Adrenal gland (tissue), 12 donors: ENCODE measurements around the gene NAGLU. TPM values are rescaled to one million over a fixed set of nuclear protein-coding genes. Genes with fewer than 3 reads are reported as not detected.

Source experiments
- DNase-seq, 7 donors: peaks; one replicate each; pipeline ENCODE4 v3.0.0-alpha.2; 2019 to 2020
- H3K27ac ChIP-seq, 5 donors: fragments of 200-600 bp; sonication (generic) in 4 of 5; 1 replicate in 3 of 5; 2 replicates in 2 of 5; pipeline versions ENCODE4 v1.5.1 to v1.8.0; 2016 to 2020; ENCODE audit warnings: mild to moderate bottlenecking in 1 of 5
- H3K27me3 ChIP-seq: fragments of 200-600 bp; 2 replicates; pipeline ENCODE4 v1.8.0; 2021
- H3K36me3 ChIP-seq, 2 donors: fragments of 200-600 bp; replicated peaks in 1 of 2; 1 replicate in 1 of 2; 2 replicates in 1 of 2; pipeline versions ENCODE4 v1.5.1 to v1.8.0; 2018 to 2022
- H3K4me1 ChIP-seq, 2 donors: fragments of 200-600 bp; replicated peaks in 1 of 2; 1 replicate in 1 of 2; 2 replicates in 1 of 2; pipeline versions ENCODE4 v1.5.1 to v1.8.0; 2018 to 2021
- H3K4me3 ChIP-seq, 4 donors: fragments of 200-600 bp; sonication (generic) in 3 of 4; one replicate each; pipeline ENCODE4 v1.5.1; 2016 to 2018
- H3K9me3 ChIP-seq, 3 donors: fragments of 200-600 bp; sonication (generic) in 1 of 3; replicated peaks in 1 of 3; 1 replicate in 2 of 3; 2 replicates in 1 of 3; pipeline versions ENCODE4 v1.5.1 to v1.8.0; 2016 to 2021
- POLR2A ChIP-seq, 2 donors: fragments of 450-650 bp; IDR thresholded peaks; one replicate each; pipeline ENCODE4 v1.6.1; 2017; ENCODE audit warnings: antibody characterized with exemption in 2 of 2, mild to moderate bottlenecking in 2 of 2, moderate library complexity in 1 of 2
- WGBS, 4 donors: extraction: QIAGEN DNeasy Blood & Tissue Kit in 2 of 4; methylation state at CpG; one replicate each; pipeline versions ENCODE4 v1.1.5 to v1.1.7; 2013 to 2017; 5-methylcytosine and 5-hydroxymethylcytosine counted together
- intact Hi-C, 2 donors: fragments of 100-400 bp; cut with DNase I; formaldehyde crosslinking; loops; one replicate each; pipeline versions ENCODE4 v1.14.1 to v1.15.0; 2022 to 2023
- polyA plus RNA-seq, 3 donors: library from polyadenylated mRNA; stranded (reverse); fragments of 200-250 nt in 2 of 3; fragments of 350-450 nt in 1 of 3; fragmentation: Illumina TruSeq in 1 of 3; extraction: RNeasy Lipid Tissue Mini Kit (QIAGEN cat#74804) in 1 of 3; gene quantifications; one replicate each; pipeline ENCODE4 v1.2.3, GENCODE V29; 2013 to 2014
- total RNA-seq, 9 donors: library from RNA; depleted of rRNA in 4 of 9; stranded (reverse); fragments of >200 nt in 4 of 9; fragments of 120-200 nt in 1 of 9; fragmentation: NEBNext Ultra II Directional in 1 of 9; extraction: Animal tissue kit (Norgen Biotek cat#: 25700) in 1 of 9; gene quantifications; one replicate each; pipeline versions ENCODE4 v1.1.0 to v1.2.4, GENCODE V29; 2013 to 2023
- TF ChIP-seq, protein P1 (sequence below), 6 experiments: fragments of 450-650 bp in 4 of 6; fragments of 200-600 bp in 2 of 6; sonication (generic) in 1 of 6; IDR thresholded peaks; 1 replicate in 5 of 6; 2 replicates in 1 of 6; pipeline versions ENCODE4 v1.5.1 to v1.8.0; 2016 to 2021; ENCODE audit warnings: antibody characterized with exemption in 6 of 6, mild to moderate bottlenecking in 2 of 6, moderate library complexity in 1 of 6
- donor health status: healthy with polysubstance abuse.
- donor health status: Bipolar disorder and iron deficiency.
- donor health status: DM: yes; HTN: yes; CAD: no.
- donor health status: DM: no; HTN: no; CAD: no.
- donor health status: DM: no; HTN: no; CAD: no.
- donor health status: DM: yes; HTN: yes; CAD: no.

Gene NAGLU
- total and polyA plus RNA-seq, 12 donors: 12.4 to 115 (median 58.5) TPM

DNA sequence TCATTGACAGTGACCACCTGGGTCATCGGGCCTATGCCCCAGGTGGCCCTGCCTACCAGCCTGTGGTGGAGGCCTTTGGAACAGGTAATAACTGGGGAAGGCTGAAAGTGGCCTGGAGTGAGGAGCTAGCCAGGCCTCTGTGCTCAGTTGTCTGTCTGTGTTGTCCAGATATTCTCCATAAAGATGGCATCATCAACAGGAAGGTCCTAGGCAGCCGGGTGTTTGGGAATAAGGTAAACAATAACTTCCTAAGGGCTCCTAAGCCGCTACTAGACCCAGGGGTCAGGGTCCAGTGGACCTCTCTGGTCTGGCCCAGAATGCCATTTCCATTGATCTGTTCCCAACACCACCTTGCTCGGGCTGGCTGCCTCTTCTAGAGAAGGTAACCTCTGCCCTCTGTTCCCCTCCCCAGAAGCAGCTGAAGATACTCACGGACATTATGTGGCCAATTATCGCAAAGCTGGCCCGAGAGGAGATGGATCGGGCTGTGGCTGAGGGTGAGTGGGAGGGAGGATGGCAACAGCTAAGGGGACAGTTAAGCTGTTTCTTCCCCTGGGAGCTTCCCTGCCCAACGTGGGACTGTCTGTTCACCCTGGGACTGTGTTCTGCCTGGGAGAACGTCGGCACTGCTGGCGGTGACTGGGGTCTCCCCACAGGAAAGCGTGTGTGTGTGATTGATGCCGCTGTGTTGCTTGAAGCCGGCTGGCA, 28.9 kb downstream of the NAGLU start:
- Histone ChIP-seq H3K36me3 (peaks cover 0 to 37% of the 10 kb centered on the region in 2 donors), H3K27me3 (no peaks in the 10 kb centered on the region), H3K9me3 (no peaks in the 10 kb centered on the region), H3K27ac (no peak overlapping the region), H3K4me1 (peaks cover 35 to 43% of the 10 kb centered on the region in 2 donors), H3K4me3 (no peak overlapping the region)
- TF ChIP-seq, protein P1, sequence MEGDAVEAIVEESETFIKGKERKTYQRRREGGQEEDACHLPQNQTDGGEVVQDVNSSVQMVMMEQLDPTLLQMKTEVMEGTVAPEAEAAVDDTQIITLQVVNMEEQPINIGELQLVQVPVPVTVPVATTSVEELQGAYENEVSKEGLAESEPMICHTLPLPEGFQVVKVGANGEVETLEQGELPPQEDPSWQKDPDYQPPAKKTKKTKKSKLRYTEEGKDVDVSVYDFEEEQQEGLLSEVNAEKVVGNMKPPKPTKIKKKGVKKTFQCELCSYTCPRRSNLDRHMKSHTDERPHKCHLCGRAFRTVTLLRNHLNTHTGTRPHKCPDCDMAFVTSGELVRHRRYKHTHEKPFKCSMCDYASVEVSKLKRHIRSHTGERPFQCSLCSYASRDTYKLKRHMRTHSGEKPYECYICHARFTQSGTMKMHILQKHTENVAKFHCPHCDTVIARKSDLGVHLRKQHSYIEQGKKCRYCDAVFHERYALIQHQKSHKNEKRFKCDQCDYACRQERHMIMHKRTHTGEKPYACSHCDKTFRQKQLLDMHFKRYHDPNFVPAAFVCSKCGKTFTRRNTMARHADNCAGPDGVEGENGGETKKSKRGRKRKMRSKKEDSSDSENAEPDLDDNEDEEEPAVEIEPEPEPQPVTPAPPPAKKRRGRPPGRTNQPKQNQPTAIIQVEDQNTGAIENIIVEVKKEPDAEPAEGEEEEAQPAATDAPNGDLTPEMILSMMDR (IDR thresholded peaks at IDR 0.05): no peak
- TF ChIP-seq POLR2A (IDR thresholded peaks at IDR 0.05): no peak
- intact Hi-C loops: no loop called here
- DNase-seq: no peak
- WGBS, 4 donors: 89 to 92% (median 90%) methylated on average over 14 to 15 of the region's 15 CpGs

DNA sequence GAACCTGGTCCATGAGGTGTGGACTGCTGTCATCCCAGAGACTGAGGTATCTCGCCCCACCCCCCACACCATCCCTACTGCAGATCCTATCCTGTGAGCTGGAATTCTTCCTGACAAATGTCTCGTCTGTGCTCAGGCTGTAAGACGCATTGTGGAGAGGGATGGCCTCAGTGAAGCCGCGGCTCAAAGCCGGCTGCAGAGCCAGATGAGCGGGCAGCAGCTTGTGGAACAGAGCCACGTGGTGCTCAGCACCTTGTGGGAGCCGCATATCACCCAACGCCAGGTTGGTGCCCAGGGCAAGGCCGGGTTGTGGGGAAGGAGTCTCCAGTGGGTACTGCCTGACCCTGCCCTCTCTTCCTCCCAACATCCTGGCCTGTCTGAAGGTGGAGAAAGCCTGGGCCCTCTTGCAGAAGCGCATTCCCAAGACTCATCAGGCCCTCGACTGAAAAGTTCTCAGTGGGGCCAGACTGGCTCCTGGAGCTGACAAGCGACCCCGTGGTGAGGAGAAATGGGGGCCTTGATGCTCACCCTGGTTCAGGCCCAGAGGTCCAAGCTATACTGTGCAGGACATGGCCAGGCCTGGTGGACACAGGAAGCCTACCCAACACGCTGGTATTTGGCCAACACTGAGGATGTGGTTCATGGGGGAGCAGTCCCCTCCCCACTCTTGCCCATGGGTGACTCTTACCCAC, 29.6 kb downstream of the NAGLU start:
- H3K4me1 ChIP-seq: peaks cover 35 to 43% of the 10 kb centered on the region in 2 donors
- intact Hi-C loops: no loop called here
- no peak overlapping the region for H3K4me3 ChIP-seq
- TF ChIP-seq POLR2A (IDR thresholded peaks at IDR 0.05): no peak
- TF ChIP-seq, protein P1 (IDR thresholded peaks at IDR 0.05): no peak
- 85 to 95% (median 89%) methylated on average over 11 to 16 of the region's 16 CpGs for WGBS, 4 donors
- H3K27ac ChIP-seq: peak overlapping the region in 3 of 5 donors; percentile 92 to 94 (median 92)
- no peaks in the 10 kb centered on the region for H3K27me3 ChIP-seq
- H3K9me3 ChIP-seq: no peaks in the 10 kb centered on the region
- DNase-seq: no peak
- peaks cover 0 to 44% of the 10 kb centered on the region in 2 donors for H3K36me3 ChIP-seq

DNA sequence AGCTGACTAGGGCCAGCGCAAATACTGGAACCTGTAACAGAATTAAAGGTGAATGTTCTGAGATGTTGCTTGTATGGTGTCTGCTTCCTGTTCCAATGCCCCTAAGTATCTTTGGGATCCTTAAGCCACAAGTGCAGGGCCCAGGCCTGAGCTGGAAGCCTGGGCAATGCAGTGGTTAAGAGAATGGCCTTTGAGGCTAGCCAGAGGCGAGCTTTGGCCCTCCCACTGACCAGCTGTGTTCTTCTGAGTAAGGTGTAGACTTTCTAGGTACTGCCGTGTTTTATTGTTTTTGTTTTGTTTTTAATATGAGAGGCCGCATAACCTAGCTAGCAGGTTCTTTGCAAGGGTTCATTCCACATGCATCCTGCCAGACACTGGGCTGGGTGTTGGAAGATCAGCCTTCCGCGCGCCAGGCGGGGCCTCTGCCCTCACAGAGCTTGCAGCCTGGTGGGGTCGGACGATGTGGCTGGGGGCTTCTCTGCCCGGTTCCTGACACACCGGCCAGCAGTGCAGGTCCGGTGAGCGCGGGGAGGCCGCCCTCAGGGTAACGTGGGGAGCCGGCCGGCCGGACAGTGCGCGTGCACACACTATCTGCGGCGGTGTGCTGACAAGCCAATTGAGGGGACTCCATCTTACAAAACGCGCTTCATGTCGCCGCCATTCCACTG, 30.3 kb downstream of the NAGLU start:
- intact Hi-C loops: no loop called here
- TF ChIP-seq POLR2A (IDR thresholded peaks at IDR 0.05): no peak
- TF ChIP-seq, protein P1 (IDR thresholded peaks at IDR 0.05): no peak
- Histone ChIP-seq H3K36me3 (peaks cover 0 to 51% of the 10 kb centered on the region in 2 donors), H3K27me3 (no peaks in the 10 kb centered on the region), H3K4me3 (peak overlapping the region in 2 of 4 donors; percentile 77 to 95), H3K27ac (peak overlapping the region; percentile 76 to 94 (median 92)), H3K9me3 (no peaks in the 10 kb centered on the region), H3K4me1 (peaks cover 34 to 41% of the 10 kb centered on the region in 2 donors)
- DNase-seq: no peak
- WGBS, 4 donors: 26 to 64% (median 45%) methylated on average over 7 to 28 of the region's 28 CpGs
